ENCODE measurements around the gene CSTB. TPM values are rescaled to one million over a fixed set of nuclear protein-coding genes. Genes with fewer than 3 reads are reported as not detected.

CSTB gene
- total RNA-seq, 1 donor from 2014 or later: 27.7 TPM

DNA sequence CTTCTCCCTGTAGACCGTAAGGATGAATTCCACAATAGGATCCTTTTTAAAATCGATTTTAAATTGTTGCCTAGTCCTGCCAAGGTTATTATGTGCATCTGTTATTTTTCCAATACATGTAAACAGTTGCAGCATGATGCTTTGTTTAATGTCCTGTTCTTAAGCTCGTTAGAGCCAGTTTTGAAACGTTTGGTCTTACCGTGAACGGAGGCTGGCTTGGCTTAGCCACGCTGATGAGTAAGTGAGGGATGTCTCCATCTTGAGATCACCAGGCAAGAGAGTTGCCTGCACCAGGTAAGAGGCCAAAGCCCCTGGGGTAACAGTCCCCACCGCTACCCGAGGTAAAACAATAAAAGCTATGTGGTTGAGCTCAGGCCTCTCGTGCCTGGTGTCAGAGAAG, 17.3 kb downstream of the CSTB start:
- H4K20me1 ChIP-seq (ENCODE audit: insufficient read depth, low read length): no peaks in the 10 kb centered on the region
- Mint-ChIP-seq H3K27me3 (ENCODE audit: low read depth, unreplicated experiment) (no peaks in the 10 kb centered on the region), H3K9me3 (ENCODE audit: unreplicated experiment) (no peaks in the 10 kb centered on the region), H3K4me1 (ENCODE audit: low read depth, unreplicated experiment) (peaks cover 4% of the 10 kb centered on the region), H3K36me3 (ENCODE audit: low read depth, unreplicated experiment) (peaks cover 31% of the 10 kb centered on the region), H3K4me3 (ENCODE audit: unreplicated experiment) (no peak overlapping the region), H3K27ac (ENCODE audit: unreplicated experiment) (peak overlapping the region; percentile 31)
- no peak overlapping the region for H3K4me2 ChIP-seq (ENCODE audit: low read length)
- no peak for FAIRE-seq
- no peak overlapping the region for H3K27ac ChIP-seq (ENCODE audit: low read depth, low read length)
- H2AFZ ChIP-seq (ENCODE audit: low read depth, low read length): no peak overlapping the region
- H3K9me3 ChIP-seq (ENCODE audit: insufficient read depth, low read depth, low read length): no peaks in the 10 kb centered on the region
- DNase-seq (ENCODE audit: low read depth): no peak
- H3K27me3 ChIP-seq (ENCODE audit: insufficient read depth, low read length): no peaks in the 10 kb centered on the region
- peaks cover 6% of the 10 kb centered on the region for H3K4me1 ChIP-seq (ENCODE audit: insufficient read depth, low read length)
- H3K79me2 ChIP-seq (ENCODE audit: insufficient read depth, low read length): no peaks in the 10 kb centered on the region
- peaks cover 12% of the 10 kb centered on the region for H3K36me3 ChIP-seq (ENCODE audit: insufficient read depth, low read length)
- no peak overlapping the region for H3K9ac ChIP-seq (ENCODE audit: low read length)
- no peak overlapping the region for H3K4me3 ChIP-seq (ENCODE audit: insufficient read depth, low read depth, low read length)
- no peak for TF ChIP-seq EZH2 (IDR thresholded peaks at IDR 0.05; ENCODE audit: insufficient read depth, low read length)
- TF ChIP-seq, protein P1, sequence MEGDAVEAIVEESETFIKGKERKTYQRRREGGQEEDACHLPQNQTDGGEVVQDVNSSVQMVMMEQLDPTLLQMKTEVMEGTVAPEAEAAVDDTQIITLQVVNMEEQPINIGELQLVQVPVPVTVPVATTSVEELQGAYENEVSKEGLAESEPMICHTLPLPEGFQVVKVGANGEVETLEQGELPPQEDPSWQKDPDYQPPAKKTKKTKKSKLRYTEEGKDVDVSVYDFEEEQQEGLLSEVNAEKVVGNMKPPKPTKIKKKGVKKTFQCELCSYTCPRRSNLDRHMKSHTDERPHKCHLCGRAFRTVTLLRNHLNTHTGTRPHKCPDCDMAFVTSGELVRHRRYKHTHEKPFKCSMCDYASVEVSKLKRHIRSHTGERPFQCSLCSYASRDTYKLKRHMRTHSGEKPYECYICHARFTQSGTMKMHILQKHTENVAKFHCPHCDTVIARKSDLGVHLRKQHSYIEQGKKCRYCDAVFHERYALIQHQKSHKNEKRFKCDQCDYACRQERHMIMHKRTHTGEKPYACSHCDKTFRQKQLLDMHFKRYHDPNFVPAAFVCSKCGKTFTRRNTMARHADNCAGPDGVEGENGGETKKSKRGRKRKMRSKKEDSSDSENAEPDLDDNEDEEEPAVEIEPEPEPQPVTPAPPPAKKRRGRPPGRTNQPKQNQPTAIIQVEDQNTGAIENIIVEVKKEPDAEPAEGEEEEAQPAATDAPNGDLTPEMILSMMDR (IDR thresholded peaks at IDR 0.05; ENCODE audit: insufficient read depth, low read depth, low read length): no peak

GRCh38 chr21:43758111-43758641, 17.9 kb downstream of the CSTB start:
- Histone ChIP-seq H3K9ac (ENCODE audit: low read length) (peak overlapping the region; percentile 41), H3K27me3 (ENCODE audit: insufficient read depth, low read length) (no peaks in the 10 kb centered on the region), H3K9me3 (ENCODE audit: insufficient read depth, low read depth, low read length) (no peaks in the 10 kb centered on the region), H4K20me1 (ENCODE audit: insufficient read depth, low read length) (peaks cover 1% of the 10 kb centered on the region), H3K4me2 (ENCODE audit: low read length) (peak overlapping the region; percentile 66), H3K27ac (ENCODE audit: low read depth, low read length) (no peak overlapping the region), H3K36me3 (ENCODE audit: insufficient read depth, low read length) (peaks cover 12% of the 10 kb centered on the region), H3K79me2 (ENCODE audit: insufficient read depth, low read length) (no peaks in the 10 kb centered on the region), H3K4me3 (ENCODE audit: insufficient read depth, low read depth, low read length) (no peak overlapping the region), H2AFZ (ENCODE audit: low read depth, low read length) (no peak overlapping the region), H3K4me1 (ENCODE audit: insufficient read depth, low read length) (peaks cover 6% of the 10 kb centered on the region)
- peaks cover 4% of the 10 kb centered on the region for H3K4me1 Mint-ChIP-seq (ENCODE audit: low read depth, unreplicated experiment)
- peaks cover 30% of the 10 kb centered on the region for H3K36me3 Mint-ChIP-seq (ENCODE audit: low read depth, unreplicated experiment)
- no peaks in the 10 kb centered on the region for H3K9me3 Mint-ChIP-seq (ENCODE audit: unreplicated experiment)
- H3K27me3 Mint-ChIP-seq (ENCODE audit: low read depth, unreplicated experiment): no peaks in the 10 kb centered on the region
- DNase-seq (ENCODE audit: low read depth) (no peak), FAIRE-seq (no peak)
- TF ChIP-seq, protein P1 (IDR thresholded peaks at IDR 0.05; ENCODE audit: insufficient read depth, low read depth, low read length): no peak
- TF ChIP-seq EZH2 (IDR thresholded peaks at IDR 0.05; ENCODE audit: insufficient read depth, low read length): no peak
- no peak overlapping the region for H3K27ac Mint-ChIP-seq (ENCODE audit: unreplicated experiment)
- no peak overlapping the region for H3K4me3 Mint-ChIP-seq (ENCODE audit: unreplicated experiment)

DNA sequence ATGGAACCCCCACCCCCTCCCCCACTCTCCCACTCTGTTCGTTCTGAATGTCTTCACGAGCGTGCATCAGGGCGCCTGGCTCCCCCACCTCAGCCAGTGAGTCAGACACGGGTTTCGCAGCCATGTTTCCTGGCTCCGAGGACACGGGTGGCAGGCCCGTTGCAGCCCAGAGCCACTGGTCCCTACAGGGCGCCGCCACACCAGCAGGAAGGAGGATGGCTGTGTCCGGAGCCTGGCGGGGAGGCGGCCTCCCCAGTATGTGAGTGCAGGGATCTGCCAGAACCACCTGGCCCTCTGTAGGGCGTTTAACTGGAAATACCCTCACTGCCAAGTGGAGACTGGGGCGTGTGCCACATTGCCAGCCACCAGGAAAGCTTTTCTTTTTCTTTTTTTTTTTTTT, 18.5 kb downstream of the CSTB start:
- Histone ChIP-seq H3K4me3 (ENCODE audit: insufficient read depth, low read depth, low read length) (no peak overlapping the region), H3K4me1 (ENCODE audit: insufficient read depth, low read length) (peaks cover 6% of the 10 kb centered on the region), H3K27ac (ENCODE audit: low read depth, low read length) (no peak overlapping the region), H3K9ac (ENCODE audit: low read length) (peak overlapping the region; percentile 10), H3K36me3 (ENCODE audit: insufficient read depth, low read length) (peaks cover 16% of the 10 kb centered on the region), H3K4me2 (ENCODE audit: low read length) (peak overlapping the region; percentile 66), H2AFZ (ENCODE audit: low read depth, low read length) (no peak overlapping the region), H3K9me3 (ENCODE audit: insufficient read depth, low read depth, low read length) (no peaks in the 10 kb centered on the region), H3K27me3 (ENCODE audit: insufficient read depth, low read length) (no peaks in the 10 kb centered on the region), H4K20me1 (ENCODE audit: insufficient read depth, low read length) (peaks cover 6% of the 10 kb centered on the region), H3K79me2 (ENCODE audit: insufficient read depth, low read length) (no peaks in the 10 kb centered on the region)
- TF ChIP-seq EZH2 (IDR thresholded peaks at IDR 0.05; ENCODE audit: insufficient read depth, low read length): no peak
- TF ChIP-seq, protein P1 (IDR thresholded peaks at IDR 0.05; ENCODE audit: insufficient read depth, low read depth, low read length): no peak
- FAIRE-seq: no peak
- H3K9me3 Mint-ChIP-seq (ENCODE audit: unreplicated experiment): no peaks in the 10 kb centered on the region
- DNase-seq (ENCODE audit: low read depth): no peak
- H3K4me3 Mint-ChIP-seq (ENCODE audit: unreplicated experiment): no peak overlapping the region
- H3K27me3 Mint-ChIP-seq (ENCODE audit: low read depth, unreplicated experiment): no peaks in the 10 kb centered on the region
- H3K27ac Mint-ChIP-seq (ENCODE audit: unreplicated experiment): no peak overlapping the region
- peaks cover 28% of the 10 kb centered on the region for H3K36me3 Mint-ChIP-seq (ENCODE audit: low read depth, unreplicated experiment)
- H3K4me1 Mint-ChIP-seq (ENCODE audit: low read depth, unreplicated experiment): peaks cover 4% of the 10 kb centered on the region
